Measurements from ENCODE around the gene FAM43A.

Gene FAM43A

DNA sequence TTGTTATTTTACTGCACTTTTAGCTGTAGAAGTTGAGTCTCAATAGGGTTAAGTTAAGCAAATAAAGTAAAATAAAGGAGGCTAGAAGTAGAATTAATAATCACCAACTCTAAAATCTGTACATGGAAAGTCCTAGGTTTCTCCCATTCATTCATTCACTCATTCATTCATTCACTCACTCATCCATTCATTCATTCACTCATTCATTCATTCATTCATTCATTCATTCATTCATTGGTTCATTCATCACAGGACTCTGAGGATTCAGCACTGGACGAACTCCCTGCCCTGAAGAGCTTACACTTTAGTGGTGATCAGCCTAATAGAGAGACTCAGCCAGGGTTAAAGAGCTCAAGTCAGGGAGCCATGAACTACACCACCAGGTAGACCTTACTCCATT, 9.2 kb upstream of the FAM43A start:
- no peak for DNase-seq (ENCODE audit: low read depth)

DNA sequence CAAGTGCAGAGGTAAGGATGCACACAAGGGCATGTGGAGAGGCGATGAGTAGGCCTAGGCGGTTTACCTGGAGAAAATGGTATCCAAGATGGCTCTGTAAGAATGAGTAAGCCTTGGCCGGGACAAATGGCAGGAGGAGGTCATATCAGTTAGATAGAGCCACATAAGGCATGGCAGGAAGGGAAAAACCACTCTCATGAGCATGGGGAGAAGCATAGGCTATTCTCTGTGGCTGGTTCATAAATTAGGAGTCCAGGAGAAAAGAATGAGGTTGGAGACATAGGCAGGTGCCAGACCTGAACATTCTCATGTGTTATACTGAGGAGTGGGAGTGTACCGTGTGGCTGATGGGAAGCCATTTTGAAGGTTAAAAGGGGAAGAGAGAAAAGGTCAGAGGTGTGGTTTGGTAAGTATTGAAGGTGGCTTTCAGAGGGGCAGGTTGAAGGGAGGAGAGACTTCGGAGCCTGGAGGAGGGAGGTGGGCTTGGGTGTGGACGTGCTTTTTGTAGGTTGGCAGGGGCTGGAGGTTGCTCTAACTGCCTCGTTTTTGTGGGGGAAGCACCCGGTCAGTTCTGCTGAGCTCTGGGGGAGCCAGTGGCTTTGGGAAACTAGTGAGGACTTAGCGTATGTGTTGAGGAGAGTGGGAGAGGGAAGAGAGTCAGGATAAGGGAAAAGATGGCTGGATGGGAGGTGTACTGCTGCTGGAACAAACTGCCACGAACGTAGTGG, 4.6 kb upstream of the FAM43A start:
- DNase-seq (ENCODE audit: low read depth): no peak

DNA sequence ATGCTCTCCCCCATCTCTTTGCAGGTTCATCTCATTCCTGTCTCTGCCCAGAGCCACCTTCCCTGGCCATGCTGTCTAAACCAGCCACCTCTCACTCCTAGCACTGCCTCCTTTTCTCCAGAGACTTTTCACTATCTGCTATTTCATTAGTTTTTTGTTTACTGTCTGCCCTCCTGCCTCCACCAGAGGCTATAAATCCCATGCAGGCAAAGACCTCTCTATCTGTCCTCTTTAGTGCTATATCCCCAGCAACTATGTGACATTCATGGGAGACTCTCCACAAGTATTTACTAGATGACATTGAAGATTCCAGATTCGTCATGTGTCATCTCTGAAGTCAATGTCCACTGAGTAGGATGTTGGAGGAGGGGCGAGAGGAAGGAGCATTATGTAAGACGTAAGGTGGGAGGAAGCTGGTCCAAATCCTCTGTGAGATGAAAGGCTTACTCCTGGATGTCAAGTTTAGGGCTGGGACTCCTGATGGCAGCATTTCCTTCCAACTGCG, 3.4 kb upstream of the FAM43A start:
- no peak for DNase-seq (ENCODE audit: low read depth)

DNA sequence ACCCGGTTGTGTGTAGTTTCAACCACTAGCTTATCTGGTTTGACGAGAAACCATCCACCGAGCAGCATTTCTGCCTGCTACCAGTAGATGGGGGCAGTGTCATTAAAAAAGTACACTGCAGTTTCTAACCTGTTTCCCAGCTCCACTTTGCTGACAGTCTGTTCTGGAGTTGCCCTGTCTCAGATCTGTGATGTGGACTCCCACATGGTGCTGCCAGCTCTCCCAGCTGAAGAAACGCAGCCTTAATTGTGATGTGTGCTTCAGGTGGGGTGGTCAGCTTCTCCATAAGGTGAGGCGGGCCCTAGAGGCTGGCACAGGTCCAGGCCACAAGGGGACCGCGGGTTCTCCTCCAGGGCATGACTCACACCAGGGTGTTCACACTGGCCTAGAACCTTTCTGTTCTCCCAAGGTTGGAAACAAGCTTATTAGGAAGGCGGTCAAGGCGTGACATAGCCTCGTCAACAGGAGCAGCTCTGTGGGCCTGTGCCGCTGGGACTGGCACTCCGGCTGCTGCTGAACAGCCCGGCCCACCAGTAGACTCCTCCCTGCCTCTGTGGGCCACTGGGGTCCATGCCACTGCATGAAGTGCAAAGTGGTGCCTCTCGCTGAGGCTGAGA, 2.9 kb upstream of the FAM43A start:
- peak; percentile 53 for DNase-seq (ENCODE audit: low read depth)

DNA sequence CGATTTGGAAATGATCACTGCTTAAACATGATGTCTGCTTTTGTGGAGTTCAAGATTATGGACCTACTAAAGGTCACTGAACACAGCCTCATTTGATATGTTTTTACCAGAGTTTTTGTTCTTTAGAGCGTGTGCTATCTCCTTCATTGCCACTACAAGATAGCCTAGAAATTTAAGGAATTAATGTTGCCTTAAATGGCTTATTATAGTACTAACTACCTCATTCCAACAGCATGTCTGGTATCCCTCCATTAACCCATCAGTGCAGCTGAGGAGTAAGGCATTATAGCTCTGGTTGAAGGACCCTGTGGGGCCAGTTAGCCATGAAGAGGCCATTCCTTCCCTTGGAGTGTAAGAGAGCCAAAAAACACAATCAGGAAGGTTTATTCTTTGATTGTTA, 2.3 kb upstream of the FAM43A start:
- no peak for DNase-seq (ENCODE audit: low read depth)

DNA sequence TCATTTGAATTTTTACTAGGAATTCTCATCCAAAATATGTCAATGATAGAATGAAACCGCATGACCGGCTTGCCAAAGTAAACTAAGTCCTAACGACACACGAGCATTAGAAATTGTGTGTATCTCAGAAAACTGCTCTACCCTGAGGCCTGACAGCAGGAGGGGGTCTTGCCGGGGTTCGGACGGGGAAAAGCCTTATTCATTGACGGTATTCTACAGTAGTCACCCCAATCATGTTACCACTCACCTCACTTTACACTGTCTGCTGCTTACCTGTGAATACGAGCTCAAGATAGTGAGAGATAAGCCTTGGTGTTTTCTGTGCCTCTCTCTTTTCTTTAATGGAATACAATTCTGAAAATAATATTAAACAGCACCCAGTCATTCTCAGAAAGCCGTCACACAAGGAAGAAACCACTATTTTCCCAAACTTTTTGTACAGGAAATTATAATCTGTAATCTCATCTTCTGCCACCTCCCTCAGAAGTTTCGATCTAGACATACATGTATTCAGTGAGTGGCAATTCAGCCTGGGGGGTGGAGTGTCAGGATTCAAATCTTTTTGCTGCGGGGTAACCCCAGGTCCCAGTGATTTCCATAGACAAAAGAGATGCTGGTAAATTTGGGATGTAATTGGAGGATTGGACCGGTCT, 492 bp upstream of the FAM43A start:
- no peak for DNase-seq (ENCODE audit: low read depth)

DNA sequence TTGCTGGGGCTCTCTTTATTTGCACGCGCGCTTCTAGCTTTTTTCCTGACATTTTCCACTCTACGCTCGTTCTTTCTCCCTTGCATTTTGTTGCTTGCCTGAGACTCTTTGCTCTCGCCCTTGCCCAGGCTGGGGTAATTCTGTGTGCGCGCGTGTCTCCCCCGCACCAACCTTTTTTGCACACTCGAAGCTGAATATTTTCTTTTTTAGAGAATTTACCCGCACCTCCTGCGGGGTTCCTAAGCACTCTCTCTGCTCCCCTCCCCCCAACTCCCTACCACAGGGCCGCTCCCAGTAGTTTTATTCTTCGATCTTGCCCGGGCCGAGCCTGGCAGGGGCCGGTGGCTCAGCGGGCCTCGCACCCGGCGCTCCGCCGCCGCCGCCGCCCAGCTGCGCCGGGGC, 732 bp downstream of the FAM43A start:
- DNase-seq (ENCODE audit: low read depth): no peak

DNA sequence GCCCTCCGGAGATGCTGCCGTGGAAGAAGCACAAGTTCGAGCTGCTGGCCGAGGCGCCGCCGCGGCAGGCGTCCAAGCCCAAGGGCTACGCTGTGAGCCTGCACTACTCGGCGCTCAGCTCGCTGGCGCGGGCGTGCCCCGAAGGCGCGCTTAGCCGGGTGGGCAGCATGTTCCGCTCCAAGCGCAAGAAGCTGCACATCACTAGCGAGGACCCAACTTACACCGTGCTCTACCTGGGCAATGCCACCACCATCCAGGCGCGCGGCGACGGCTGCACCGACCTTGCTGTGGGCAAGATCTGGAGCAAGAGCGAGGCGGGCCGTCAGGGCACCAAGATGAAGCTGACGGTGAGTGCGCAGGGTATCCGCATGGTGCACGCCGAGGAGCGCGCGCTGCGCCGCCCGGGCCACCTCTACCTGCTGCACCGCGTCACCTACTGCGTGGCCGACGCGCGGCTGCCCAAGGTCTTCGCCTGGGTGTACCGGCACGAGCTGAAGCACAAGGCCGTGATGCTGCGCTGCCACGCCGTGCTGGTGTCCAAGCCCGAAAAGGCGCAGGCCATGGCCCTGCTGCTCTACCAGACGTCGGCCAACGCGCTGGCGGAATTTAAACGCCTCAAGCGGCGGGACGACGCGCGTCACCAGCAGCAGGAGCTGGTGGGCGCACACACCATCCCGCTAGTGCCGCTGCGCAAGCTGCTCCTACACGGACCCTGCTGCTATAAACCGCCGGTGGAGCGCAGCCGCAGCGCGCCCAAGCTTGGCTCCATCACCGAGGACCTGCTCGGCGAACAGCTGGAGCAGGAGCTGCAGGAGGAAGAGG, 1.3 kb downstream of the FAM43A start:
- peak; percentile 11 for DNase-seq (ENCODE audit: low read depth)

DNA sequence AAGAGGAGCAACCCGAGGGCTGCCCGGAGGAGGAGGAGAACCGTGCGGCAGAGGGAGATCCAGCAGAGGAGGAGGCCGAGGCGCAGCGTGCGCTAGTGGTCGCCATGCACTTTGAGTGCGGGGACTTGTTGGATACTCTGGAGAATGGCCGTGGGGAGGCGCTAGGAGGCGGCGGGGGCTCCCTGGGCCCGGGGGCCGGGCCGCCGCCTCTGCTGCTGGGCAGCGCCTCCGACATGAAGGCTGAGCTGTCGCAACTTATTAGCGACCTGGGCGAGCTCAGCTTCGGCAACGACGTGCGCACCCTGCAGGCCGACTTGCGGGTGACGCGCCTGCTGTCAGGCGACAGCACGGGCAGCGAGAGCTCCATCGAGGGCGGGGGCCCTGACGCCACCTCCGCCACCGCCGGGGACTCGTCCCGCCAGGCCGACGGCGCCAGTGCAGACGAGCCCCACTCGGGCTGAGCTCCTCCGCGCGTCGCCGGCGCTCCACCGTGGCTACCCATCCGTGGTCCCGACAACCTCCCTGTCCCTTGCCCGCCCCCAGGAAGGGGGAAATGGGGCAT, 2.0 kb downstream of the FAM43A start:
- DNase-seq (ENCODE audit: low read depth): peak; percentile 69

DNA sequence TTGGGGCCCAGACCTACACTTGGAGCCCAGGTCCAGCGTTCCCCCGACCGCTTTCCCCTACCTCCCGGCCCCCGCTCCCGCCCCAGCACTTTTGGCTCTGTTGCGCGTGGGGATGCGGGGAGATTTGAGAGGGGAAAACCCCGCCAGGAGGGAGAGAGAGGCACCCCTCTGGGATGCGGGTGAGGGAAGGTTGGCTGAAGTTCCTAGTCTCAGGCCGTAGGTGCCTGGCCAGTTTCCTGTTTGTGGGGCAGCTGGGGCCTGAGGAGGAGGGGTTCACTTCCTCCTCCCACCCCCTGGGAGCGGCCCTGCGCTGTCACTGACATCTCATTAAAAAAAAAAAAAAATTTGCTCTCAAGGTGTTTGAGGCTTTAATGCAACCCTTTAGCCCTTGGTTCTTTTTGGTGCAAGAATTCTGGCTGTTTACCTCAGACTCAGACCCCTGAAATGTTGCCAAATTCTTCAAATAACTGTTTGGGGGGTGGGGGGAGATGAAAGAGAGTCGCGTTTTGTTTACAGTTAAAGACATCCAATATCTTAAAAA, 2.6 kb downstream of the FAM43A start:
- peak; percentile 19 for DNase-seq (ENCODE audit: low read depth)

DNA sequence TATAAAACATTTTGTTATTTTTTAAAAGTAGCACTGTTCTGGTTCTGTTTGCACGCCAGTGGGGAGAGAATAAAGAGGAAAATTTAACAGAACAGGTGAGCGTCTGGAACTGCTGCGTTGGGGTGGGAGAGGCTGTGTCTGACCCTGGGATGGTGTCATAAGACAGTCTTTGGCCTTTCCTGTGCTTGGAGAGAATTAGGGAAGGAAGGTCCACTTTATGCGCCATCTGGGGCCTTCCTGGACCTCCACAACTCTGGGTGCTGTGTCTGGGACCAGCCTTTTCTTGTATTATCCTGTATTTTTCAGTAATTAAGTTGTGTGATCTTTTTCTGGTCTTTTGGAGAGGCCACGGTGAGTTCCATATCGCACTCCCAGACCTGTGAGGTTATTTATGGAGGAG, 3.3 kb downstream of the FAM43A start:
- no peak for DNase-seq (ENCODE audit: low read depth)

DNA sequence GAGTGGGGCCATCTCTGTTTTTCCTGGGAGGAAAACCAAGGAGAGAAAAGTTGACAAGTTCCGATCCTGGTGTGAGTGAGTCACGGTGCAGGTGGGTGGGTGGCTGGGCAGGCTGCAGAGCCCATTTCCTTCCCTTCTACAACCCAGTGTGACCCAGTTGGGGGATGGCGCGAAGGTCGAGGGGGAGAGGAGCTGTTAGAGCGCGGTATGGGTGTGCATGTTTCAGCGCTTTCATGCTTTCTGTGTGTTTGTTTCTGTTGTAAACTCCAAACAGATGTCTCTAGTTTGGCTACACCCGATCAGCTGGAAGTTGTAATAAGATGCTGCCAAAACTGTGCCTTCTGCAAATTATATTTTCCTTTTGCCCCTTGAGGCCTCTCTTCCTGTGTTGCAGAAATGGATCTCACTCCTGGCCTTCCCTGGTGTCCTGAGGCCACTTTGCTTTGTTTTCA, 3.8 kb downstream of the FAM43A start:
- no peak for DNase-seq (ENCODE audit: low read depth)

DNA sequence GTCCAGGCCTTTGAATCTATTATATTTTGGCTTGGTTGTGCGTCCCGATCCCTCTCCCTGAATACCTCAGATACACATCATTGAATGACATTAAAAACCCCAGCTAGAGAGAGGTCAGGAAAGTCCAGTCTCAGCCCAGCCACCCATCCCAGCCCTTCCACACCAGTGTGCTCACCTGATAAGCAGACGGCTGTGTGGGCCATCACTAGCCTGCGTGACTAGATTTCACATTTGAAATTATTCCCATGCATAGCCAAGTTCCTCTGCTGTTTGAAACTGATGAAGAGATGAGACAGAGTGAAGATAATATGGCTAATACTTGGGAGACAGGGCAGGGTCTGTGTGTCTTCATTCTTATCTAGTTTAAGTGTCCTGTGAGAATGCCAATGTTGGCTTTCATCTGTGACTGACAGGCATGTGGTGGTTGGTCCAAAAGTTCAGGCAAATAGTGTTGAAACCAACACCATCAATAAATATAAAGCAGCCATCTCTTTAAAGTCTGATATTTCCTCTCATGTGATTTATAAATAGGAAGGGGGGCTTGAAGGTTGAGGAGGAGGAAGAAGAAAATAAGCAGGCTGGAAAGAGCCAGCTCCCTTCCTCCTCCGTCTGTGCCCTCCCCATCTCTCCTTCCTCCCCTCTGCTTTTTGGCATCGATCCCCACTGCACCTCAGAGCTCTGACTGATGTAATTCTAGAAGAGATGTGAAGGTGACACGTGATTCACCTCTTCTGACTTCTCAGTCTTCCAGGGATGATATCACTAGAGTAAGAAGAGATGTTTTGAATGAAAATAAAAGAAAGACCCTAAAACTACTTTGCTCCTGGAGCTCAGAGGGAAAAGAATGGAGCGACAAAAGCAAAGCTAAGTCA, 5.1 kb downstream of the FAM43A start:
- DNase-seq (ENCODE audit: low read depth): no peak

DNA sequence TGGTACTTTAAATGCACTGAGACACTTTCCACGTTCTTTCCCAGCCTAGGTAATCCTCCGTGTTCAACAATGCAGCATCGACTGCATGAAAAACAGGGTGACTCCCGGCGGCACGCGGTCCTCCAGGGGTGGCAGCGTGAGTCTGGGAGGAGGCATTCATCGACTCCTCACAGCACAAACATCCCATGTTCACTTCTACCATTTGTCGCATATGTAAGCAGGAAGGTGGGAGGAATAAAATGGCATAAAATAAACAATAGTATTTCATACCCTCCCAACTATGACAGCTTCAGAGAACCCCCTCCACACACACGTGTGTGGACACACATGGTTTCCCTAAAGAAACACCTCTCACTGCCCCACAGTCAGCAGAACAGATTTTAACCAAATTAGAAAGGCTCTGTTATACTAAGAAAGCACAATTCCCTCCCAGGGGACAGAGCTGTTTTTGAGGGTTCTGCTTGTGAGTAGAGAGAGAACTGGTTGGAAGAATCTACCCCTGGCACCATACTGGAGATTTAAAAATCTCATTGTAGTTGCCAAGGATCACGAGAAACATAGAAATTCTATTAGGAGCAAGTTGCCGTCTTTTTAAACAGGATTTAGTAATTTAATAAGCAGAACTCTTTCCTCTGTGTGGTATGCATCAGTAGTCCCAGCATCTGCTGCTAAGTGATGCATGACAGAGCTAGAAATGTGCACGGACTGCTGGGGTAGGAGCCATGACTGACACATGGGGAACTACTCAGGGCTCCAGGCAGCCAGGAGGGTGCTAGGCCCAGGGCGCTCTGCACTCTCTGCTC, 6.0 kb downstream of the FAM43A start:
- DNase-seq (ENCODE audit: low read depth): no peak

DNA sequence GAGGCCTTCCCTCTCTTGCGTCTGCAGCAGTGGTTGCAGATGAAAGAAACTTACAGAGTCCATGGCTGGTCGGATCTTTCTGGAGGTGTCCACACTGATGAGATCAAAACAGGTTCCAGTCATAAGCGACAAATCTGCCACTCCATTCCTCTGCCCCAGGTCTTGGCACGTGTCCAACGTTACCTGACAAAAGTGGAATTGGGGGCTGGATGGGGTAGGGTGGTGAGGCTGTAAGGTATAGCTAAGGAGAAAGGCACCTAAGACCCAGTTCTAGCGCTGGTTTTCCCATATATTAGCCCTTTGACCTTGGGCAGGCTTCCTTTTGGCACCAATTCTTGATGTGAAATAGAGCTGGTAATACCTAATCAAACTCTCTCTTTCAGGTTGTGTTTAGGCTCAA, 11.0 kb downstream of the FAM43A start:
- no peak for DNase-seq (ENCODE audit: low read depth)

DNA sequence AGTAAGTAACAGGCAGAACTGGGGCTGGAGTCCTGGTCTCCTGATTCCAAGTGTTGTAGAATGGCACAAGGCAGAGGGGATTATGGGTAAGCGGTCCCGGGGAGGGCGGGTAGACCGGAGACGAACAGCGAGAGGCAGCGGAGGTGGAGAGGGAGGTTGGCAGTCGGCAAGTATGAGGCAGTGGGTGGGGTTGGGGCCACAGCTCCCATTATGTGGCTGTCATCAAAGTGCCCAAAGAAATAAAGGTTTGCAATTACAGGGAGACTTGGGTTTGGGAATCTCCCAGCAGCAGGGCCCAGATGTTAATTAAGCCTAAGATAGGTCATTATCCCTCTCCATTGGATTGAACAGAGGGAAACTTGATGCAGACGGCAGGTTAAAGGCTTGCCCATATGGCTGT, 16.9 kb downstream of the FAM43A start:
- DNase-seq (ENCODE audit: low read depth): no peak

DNA sequence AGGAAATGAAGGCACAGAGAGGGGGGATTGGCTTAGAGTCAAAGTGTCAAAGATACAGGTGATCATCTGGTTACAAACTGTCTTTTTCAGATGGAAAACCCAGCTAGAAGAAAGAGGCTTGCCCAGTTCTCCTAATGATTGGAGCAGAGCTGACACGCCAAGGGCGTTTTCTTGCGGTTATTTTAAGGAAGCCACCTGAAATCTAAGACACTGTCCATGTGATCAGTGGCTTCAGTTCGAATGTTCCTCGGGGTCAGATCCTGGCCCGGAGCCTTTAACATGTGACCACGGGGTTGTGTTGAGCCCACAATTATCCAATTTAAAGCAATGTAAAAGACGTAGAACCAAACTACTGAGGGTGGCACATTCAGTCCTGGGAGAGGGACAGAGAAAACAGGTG, 19.5 kb downstream of the FAM43A start:
- DNase-seq (ENCODE audit: low read depth): no peak

DNA sequence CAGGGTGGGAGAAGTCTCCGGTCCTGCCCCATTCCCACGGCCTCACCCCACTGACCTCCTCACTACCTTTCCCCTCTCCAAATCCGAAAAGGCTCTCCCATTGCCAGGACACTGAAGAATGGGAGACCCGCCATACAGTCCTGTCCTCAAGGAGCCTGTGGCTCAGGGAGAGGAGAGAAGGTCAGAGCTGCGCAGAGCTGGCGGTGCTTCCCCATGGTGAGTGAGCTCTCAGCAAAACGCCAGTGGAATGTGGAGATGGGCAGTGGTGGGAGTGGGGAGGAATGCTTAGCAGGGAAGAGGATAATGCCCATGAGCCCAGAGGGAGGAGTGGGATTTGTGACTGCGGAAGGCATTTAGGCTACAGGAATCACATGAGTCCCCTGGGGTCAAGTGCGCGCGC, 20.1 kb downstream of the FAM43A start:
- no peak for DNase-seq (ENCODE audit: low read depth)

DNA sequence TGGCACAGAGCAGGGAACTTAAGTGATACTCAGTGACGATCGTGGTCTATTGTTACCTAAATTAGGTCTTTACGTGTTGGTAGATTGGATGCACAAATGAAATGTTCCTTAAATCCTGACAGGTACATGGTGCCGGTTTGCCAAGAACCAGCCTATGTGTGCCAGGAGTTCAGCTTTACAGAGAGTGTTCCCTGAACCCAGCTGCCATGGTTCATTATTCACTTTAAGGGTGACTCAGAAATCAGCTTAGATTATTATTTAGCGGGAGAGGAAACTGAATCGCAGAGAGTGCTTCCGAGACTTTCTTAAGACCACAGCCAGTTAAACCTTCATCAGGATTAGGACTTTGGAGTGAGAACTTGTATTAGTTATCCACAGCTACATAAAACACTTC, 21.5 kb downstream of the FAM43A start:
- no peak for DNase-seq (ENCODE audit: low read depth)

DNA sequence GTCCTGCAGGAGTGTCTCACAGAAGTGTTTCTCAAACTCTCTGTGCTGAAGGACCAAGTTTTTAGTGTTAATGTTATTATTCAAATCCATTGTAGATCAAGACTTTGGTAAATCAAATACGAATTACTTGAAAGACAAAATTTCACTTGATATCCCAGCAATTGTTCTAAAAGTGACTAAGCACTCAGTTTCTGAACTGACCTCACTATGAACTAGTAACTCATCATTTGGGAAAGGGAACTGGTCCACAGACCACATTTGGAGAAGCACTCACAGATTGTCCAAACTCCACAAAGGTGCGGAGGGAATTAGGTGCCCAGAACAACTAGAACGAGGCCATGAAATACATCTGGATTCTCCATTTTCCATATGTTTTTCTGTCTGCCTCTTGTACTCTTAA, 25.6 kb downstream of the FAM43A start:
- DNase-seq (ENCODE audit: low read depth): no peak
